Stimulated activated CD4-positive, alpha-beta T cell treated with anti-CD3 and anti-CD28 coated beads, TNF-alpha, amount 100 ng/mL, for 1 hour (primary cell): ENCODE measurements around the gene FBXO36.
A peak's percentile ranks its signal among the peaks of the same experiment; 100 is the strongest.

Source experiments
- DNase-seq, 3 donors: peaks; one replicate each; pipeline ENCODE4 v3.0.0-alpha.2; 2020; ENCODE audit warnings: low read depth in 3 of 3, low spot score in 1 of 3

The FBXO36 gene

DNA sequence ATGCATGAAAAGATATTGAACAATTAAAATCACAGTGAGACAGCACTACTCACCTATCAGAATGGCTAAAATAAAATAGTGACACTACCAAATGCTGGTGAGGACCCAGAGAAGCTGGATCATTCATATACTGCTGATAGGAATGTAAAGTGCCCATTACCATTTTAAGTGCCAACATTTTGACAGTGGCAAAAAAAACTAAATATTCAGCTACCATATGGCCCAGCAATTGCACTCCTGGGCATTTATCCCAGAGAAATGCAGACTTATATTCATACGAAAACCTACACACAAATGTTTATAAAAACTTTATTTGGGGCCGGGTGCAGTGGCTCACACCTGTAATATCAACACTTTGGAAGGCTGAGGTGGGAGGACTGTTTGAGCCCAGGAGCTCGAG lies 47.6 kb downstream of the FBXO36 start:
- DNase-seq = no peak

DNA sequence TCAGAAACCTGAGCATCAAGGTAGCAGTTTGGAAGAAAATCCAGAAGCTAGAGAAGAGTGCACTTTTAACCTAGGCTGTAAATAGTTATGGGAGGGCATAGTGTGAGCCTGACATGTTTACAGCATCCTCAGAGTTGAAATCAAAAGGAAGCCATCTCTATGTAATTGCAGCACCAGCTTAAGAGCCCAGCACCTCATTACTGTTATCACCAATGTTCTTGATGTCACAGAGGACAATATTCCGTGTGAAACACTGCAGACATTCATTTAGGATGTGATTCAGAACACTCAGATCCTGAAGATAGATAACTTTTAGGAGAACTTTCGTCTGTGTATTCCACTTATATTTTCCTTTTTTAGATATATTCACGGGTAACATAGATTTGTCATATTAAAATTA lies 48.1 kb downstream of the FBXO36 start:
- DNase-seq = no peak

DNA sequence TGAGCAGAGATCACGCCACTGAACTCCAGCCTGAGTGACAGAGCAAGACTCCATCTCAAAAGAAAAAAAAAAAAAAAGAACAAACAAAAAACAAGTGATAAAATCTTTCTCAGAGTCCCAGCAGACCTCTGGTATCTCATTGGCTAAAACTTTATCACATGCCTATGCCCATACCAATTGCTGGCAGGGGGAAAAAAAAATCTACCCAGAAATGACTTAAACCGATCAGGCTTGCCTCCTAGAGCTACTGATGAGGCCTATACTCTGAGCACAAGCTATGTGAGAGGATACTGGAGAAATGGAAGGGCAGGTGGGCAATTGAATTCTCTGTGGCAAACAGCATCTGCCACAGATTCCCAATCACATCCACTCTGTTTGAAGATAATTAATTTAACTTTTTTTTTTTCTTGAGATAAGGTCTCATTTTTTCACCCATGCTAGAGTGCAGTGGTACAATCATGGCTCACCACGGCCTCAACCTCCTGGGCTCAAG lies 49.0 kb downstream of the FBXO36 start:
- DNase-seq = no peak

DNA sequence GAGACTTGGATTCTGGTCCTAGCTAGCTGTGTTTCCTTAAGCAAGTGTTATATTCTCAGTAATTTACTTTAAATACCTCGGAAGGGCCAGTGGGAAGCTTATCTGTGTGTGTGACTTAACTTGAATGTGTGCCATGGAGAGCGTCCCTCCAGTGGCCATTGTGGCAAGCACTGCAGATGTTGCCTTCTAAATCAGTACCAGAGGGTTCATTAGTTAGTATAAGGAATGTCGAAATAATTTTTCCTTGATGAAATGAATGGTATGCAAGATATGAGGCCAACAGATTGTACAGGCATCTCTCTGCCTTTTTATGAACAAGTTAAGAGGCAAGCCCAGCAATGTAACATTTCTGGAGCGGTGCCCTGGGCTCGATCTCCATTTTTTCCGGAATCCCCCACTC lies 52.0 kb downstream of the FBXO36 start:
- no peak for DNase-seq

DNA sequence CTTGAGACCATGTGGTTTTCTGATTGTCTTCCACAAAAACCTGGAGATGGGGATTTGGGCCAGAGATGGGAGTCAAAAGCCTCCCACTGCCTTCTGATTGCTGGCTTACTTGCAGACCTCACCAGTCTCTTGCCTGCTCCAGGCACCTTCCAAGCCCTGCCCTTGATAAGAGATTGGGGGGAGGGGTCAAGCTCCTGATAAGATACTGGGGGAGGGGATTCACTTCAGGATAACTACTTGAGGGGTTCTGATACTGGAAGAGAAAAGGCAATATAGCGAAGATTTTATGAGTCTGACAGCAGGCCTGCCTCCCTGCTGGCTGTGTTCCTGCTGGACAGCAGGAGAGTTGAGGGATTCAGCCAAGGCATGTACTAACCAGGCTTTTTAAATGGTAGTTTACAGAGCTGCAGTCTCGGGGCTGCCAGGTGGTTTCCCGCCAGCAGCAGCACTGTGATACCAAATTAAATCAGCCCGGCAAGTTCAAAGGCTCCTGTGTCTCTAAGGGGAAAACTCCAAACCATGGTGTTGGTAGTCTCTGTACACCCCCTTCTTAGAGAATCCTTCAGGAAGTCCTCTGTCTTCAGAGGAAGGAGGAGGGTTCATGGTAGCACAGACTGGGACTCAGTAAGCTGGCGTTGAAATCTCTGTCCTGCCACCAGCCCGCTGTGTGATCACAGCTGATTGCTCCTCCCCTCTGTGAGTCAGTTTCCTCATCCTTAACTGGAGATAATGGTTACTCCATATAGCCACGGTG lies 58.3 kb downstream of the FBXO36 start:
- no peak for DNase-seq

DNA sequence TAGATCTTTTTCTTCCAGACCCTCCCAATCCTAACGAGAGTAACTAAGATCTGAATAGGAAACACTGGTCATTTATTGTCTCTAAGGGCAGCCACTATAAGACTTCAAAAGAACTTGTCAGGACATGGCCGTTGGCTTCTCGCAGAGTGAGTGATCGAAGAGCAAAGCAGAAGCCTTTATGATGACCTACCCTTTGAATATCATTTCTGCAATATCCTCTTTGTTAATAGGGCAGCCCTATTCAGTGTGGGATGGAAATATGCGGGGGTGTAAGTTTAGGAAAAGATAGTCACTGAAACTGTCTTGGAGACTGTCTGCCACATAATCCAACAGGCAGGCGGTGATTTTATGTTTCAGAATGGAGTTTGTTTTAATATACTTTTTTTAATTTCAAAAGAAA lies 70.9 kb downstream of the FBXO36 start:
- DNase-seq = no peak

DNA sequence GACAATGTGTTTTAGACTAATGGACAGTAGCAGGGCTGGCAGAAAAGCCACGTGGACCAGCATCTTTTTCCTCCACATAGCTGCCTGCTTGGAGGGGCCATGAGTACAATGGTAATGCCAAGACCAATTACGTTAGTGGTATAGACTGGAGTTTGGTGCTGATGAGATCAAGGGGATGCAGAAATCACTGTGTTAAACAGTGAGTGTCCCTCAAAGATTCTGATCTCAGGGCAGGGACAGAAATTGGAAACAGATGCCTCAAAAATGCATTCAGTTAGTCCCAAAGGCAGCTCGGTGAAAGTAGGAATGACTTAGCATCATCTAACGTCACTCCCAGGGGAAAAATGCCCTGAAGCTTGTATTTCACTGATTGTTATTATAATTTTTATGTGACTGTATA lies 74.0 kb downstream of the FBXO36 start:
- DNase-seq = no peak

DNA sequence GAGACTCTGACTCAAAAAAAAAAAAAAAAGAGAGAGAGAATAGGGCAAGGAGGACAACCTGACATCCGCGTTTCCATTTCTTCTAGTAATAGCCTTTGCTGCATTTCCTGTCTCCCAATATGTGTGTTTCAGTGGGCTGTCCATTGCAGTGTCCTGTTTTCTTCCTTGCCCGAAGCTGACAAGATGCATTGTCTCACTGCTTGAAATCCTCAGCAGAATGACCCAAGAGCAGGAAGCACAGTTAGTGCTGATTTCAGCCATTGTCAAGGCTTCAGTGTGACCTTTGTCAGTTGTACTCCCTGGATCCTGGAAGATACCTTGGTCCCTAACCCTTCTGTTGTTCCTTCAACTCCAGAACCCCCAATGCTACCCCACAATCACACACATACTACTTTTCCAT lies 75.3 kb downstream of the FBXO36 start:
- DNase-seq = no peak

DNA sequence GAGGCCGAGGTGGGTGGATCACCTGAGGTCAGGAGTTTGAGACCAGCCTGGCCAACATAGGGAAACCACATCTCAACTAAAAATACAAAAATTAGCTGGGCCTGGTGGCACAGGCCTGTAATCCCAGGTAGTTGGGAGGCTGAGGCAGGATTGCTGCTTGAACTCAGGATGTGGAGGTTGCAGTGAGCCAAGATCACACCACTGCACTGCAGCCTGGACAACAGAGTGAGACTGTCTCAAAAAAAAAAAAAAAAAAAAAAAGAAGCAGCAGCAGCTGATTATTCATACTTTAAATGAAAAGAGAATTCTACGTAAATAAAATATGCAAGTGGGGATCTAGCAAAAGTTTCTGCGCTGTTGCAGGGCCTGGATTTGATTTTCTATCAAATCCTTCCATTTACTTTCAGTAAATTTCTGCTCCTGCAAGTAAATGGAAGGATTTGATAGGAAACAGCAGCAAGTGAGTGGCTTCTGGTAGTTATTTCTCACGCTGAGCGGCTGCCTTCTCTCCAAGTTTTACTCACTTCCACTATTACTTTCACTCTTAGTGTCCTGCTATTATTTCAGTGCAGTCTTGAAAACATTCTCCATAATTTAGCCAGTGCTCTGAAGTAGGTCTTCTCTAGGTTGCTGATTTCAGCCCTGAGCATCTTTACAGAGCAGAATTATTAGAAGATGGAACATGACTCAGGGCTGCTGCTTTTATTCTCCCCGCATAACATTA lies 78.0 kb downstream of the FBXO36 start:
- no peak for DNase-seq

DNA sequence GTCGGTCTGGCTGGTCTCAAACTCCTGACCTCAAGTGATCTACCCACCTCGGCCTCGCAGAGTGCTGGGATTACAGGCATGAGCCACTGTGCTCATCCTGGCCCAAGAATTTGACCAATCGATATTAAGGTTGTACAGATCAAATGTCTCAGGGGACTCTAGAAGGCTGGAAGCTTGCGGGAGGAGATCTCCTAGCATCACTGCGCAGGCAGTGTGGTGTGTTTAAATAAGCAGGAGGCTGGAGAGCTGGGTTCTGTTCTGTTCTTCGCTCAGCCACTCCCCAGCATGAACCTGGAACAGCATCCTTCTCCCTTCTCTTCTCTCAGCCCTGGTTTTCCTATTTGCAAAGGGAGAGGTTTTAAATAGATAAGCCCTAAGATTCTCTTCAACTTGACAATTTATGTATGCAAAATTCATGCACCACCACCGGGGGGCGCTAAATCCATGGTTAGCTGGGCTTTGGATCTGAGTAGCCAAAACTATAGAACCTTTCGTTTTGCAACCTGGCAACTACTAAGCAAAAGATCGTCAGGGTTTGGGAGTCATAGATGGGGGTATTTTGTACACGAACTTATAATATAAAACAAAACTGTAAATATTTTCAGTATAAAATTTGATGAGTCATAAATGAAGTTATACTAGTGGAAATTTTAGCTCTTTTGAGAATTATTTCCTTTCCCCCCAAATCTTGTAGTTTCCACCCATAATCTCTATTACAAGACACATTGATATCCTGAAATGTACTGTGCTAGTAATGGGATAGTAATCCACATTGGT lies 85.8 kb downstream of the FBXO36 start:
- peak; percentile 40 to 83 (median 44) for DNase-seq

DNA sequence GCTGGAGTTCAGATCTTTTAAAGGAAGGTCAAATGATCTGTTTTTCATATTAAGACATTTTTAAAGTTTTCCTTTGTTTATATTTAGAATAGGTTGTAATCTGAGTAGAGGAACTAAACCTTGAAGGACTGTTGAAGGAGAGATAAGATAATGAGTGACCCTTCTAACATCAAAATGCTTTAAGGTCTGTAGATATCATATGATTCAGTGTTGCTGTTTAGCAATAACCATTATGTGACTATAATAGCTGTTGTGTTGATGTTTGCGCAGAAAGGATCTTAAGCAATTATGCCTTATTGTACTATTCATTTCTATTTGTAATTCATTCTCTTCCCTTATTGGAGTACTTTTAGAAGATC lies 86.4 kb downstream of the FBXO36 start:
- DNase-seq = no peak

DNA sequence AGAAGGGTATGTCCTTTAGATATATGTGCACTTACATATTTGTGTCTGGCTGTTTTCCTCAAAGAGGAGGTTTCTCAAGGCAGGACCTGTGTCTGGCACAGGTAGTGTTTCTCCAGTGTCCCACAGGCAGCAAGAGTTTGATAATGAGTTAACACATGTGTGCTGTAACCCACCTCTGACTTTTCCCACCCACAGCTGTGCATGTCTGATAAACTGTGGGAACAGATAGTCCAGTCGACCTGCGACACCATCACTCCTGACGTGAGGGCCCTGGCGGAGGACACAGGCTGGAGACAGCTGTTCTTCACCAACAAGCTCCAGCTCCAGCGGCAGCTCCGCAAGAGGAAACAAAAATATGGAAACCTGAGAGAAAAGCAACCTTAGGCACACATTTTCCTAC lies 88.2 kb downstream of the FBXO36 start:
- DNase-seq = no peak

DNA sequence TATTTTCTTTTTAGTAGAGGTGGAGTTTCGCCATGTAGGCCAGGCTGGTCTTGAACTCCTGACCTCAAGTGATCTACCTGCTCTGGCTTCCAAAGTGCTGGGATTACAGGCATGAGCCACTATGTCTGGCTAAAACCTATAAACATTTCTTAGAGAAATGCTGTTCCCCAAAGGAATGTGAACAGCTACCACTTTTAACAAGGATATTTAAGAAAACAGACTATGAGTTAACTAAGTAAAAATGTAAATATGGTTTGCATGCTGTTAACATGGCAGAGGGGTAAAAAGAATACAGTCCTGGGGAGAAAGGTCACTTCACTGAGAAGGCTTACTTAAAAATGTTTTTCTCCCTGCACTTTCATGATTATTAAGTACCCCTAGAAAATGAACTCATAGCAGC lies 89.3 kb downstream of the FBXO36 start:
- no peak for DNase-seq

DNA sequence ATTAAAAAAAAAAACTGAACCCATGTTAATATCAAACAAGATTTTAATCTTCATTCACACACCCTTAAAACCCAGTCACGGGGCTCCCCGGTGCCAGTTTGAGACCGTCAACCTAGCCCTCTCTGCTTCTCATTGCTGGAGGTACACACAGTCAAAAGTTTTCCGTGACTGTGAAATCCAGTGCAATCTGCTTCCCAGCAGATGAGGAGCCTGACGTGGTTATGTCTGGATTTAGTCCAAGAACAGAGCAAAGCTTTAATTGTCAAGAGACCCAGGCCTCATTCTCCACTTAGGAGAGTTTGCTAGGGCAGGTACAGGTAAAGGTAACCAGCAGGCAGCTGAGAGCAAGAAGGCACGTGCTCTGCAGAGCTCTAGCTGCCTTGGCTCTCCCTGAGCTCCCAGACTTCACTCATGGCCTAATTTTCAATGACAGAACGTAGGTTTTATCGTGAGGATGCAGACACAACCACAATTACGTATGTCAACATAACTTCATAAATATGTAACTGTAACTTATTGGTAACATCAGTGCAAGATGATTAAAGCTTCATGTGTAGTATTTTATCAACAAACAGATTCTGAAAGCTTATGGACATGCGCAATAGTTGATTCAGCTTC lies 90.1 kb downstream of the FBXO36 start:
- no peak for DNase-seq

DNA sequence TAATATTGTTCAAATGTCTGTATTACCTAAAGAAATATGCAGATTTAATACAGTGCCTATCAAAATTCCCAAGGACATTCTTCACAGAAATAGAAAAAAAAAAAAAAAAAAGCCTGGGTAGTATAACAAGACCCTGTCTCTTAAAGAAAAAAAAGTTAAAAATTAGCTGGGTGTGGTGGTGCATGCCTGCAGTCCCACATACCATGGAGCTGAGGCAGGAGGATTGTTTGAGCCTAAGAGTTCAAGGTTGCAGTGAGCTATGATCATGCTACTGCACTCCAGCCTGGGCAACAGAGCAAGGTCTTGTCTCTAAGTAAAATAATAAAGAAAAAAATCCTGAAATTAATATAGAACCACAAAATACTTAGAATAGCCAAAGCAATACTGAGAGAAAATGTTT lies 94.5 kb downstream of the FBXO36 start:
- no peak for DNase-seq

DNA sequence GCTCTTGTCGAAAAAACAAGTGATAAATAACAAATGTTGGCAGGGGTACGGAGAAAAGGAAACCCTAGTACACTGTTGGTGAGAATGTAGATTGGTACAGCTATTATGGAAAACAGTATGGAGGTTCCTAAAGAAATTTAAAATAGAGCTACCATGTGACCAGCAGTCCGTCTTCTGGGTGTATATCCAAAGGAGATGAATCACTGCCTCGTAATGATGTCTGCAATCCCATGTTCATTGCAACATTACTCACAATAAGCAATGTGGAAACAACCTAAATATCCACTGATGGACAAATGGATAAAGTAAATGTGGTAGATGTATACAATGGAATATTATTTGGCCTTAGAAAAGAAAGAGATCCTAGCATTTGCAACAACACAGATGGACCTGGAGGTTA lies 95.8 kb downstream of the FBXO36 start:
- no peak for DNase-seq

DNA sequence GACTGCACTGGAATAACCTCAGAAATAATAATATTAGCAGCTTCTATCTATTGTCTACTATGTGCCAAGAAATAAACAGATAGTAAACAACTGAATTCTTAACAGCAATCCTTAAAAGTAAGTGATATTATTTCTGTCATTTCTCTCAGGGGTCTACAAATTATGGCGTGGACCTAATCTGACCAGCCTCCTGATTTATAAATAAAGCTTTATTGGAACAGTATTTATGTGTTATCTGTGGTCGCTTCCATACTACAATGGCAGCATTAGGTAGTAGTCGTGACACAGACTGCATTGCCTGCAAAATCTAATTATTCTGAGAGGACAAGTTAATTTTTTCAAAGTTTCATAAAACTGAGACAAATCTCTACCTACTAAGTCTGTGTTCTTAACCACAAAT lies 97.4 kb downstream of the FBXO36 start:
- no peak for DNase-seq

DNA sequence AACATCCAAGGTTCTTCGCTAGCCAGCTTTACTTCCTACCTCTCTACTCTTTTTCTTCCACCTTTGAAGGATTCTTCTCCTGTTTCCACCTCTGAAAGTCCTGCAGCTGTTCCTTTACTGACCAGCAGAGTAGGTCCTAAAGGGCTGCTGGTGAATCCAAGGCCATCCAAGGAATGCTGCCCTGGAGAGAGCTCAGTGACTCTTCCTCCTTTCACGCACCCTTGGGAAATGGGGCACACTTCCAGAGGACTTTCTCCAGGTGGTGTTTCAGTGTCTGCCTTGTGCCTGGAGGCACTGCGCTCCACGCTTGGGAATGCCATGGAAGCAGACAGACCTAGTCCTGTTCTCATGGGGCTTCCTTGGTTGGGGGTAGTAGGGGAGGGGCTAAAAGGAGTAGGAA lies 101.0 kb downstream of the FBXO36 start:
- no peak for DNase-seq

DNA sequence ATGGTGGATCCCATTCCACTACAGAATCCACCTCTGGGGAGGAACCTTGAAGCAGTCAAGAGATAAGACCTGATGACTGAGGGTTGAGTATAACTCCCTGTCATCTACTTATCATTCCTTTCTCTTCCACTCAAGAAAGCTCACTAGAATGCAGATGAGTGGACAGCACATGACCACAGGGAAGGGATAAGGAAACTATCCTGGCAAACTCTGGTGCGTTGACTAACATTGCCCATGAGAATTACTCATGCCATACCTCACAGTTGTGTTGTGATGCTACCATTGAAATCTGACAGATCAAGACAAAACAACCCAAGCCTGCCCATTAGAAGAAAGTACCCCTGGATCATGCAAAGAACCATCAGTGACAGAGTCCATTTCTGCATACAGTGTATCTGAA lies 119.9 kb downstream of the FBXO36 start:
- DNase-seq = no peak

DNA sequence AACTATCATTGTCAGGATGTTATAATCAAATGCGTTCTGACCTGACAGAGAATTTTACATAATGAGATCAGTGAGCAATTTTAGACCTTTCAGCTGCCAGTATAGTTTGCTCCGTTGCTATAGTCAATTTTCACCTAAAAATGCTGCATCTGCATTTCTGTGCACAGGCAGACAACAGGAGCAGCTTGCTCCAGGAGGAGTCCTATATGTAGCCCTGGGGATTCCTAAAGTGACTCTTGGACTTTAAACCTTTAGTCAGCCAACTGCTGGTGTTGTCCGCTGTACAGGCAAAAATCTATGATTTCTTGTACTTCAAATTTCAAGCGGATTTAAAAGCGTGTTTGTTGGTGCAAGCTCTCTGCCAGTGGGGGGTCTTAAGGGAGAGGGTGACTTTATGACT lies 120.7 kb downstream of the FBXO36 start:
- DNase-seq = no peak

DNA sequence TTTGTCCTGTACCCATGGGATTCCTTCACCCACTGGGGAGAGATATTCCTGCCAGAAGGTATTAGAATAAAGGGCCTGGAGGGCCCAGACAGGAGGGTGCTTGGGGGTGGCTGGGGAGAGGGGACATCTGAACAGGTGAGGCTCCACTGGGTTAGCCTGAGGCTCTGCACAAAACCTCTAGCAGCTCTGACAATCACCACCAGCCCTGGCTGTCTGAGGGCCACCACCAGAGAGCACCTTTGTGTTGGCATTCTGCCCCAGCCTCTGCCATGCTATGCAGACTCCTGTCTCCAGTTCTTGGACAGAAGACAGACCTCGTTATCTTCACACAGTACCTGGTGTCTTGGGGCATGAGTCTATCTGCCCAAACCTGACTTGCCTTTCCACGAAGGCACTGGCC lies 121.2 kb downstream of the FBXO36 start:
- no peak for DNase-seq

DNA sequence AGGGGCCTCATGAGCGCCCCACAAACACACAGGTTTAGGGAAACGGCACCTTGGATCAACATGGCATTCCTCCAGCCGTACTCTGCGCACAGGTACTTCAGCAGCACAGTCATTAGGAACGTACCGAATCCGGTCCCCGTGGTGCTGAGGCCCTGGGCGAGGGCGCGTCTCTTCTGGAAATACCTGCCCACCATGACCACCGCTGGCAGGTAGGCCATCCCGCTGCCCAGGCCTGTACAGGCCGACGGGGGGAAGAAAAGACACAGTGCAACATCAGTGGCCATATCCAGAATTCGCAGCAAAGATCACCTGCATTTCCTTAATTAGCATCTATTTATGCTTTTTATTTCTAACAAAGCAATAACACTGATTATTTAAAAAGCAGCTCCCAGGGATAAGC lies 124.2 kb downstream of the FBXO36 start:
- no peak for DNase-seq
